ENCODE data around the gene KCNJ16. TPM values are rescaled to one million over a fixed set of nuclear protein-coding genes. Genes with fewer than 3 reads are reported as not detected.

KCNJ16 gene
- total RNA-seq, 2 experiments from 2014 or later: not detected

GRCh38 chr17:70168044-70168976 lies 93.3 kb downstream of the KCNJ16 start:
- H3K4me1 Mint-ChIP-seq (ENCODE audit: low read depth): peaks cover 15% of the 10 kb centered on the region
- ATAC-seq (peak; percentile 47), DNase-seq (peak; percentile 38)
- ChIA-PET CTCF (interaction anchor here (2.1 kb wide), 1 partner anchor 561 kb away, joined by 8 read pairs; no protein-coding TSS in a partner anchor), POLR2A (no interaction called here)
- no peaks in the 10 kb centered on the region for H3K36me3 Mint-ChIP-seq (ENCODE audit: low read depth)
- H3K4me3 Mint-ChIP-seq: peak overlapping the region; percentile 49
- no peaks in the 10 kb centered on the region for H3K9me3 Mint-ChIP-seq (ENCODE audit: insufficient read depth)
- H3K27me3 Mint-ChIP-seq (ENCODE audit: low read depth): peaks cover 51% of the 10 kb centered on the region
- no peak overlapping the region for H3K27ac Mint-ChIP-seq

GRCh38 chr17:70168977-70169708 lies 94.1 kb downstream of the KCNJ16 start, which contains the start of gene KCNJ2:
Gene KCNJ2, plus strand, starts transcription at chr17:70169532. Its CDS starts 5,508 bp downstream, at chr17:70175040.
- Mint-ChIP-seq H3K4me3 (peak within 1 kb of the TSS; percentile 49), H3K4me1 (ENCODE audit: low read depth) (peaks cover 15% of the 10 kb centered on the region), H3K27ac (no peak within 1 kb of the TSS), H3K27me3 (ENCODE audit: low read depth) (peaks cover 51% of the 10 kb centered on the region), H3K36me3 (ENCODE audit: low read depth) (no peaks in the 10 kb centered on the region), H3K9me3 (ENCODE audit: insufficient read depth) (no peaks in the 10 kb centered on the region)
- peak; percentile 73 for DNase-seq
- ATAC-seq: peak; percentile 97
- ChIA-PET POLR2A (no interaction called here), CTCF (no interaction called here)

- ChIA-PET CTCF (no interaction called here), POLR2A (no interaction called here)
- DNase-seq (no peak), ATAC-seq (no peak)
- peaks cover 51% of the 10 kb centered on the region for H3K27me3 Mint-ChIP-seq (ENCODE audit: low read depth)
- H3K27ac Mint-ChIP-seq: no peak overlapping the region
- peaks cover 15% of the 10 kb centered on the region for H3K4me1 Mint-ChIP-seq (ENCODE audit: low read depth)
- H3K36me3 Mint-ChIP-seq (ENCODE audit: low read depth): no peaks in the 10 kb centered on the region
- H3K4me3 Mint-ChIP-seq: peak overlapping the region; percentile 23
- H3K9me3 Mint-ChIP-seq (ENCODE audit: insufficient read depth): no peaks in the 10 kb centered on the region
Observed at GRCh38 chr17:70169709-70170597, 94.9 kb downstream of the KCNJ16 start.

GRCh38 chr17:70171159-70171558 lies 96.1 kb downstream of the KCNJ16 start:
- no peaks in the 10 kb centered on the region for H3K36me3 Mint-ChIP-seq (ENCODE audit: low read depth)
- no peak for ATAC-seq
- no peak overlapping the region for H3K4me3 Mint-ChIP-seq
- no peaks in the 10 kb centered on the region for H3K9me3 Mint-ChIP-seq (ENCODE audit: insufficient read depth)
- peaks cover 49% of the 10 kb centered on the region for H3K27me3 Mint-ChIP-seq (ENCODE audit: low read depth)
- peaks cover 15% of the 10 kb centered on the region for H3K4me1 Mint-ChIP-seq (ENCODE audit: low read depth)
- CTCF ChIA-PET: no interaction called here
- POLR2A ChIA-PET: interaction anchor here (0.6 kb wide), 1 partner anchor 570 kb away, joined by 3 read pairs; no protein-coding TSS in a partner anchor
- no peak overlapping the region for H3K27ac Mint-ChIP-seq
- DNase-seq: no peak

- CTCF ChIA-PET: no interaction called here
- DNase-seq (no peak), ATAC-seq (no peak)
- Mint-ChIP-seq H3K27me3 (ENCODE audit: low read depth) (peaks cover 43% of the 10 kb centered on the region), H3K4me3 (no peak overlapping the region), H3K36me3 (ENCODE audit: low read depth) (no peaks in the 10 kb centered on the region), H3K9me3 (ENCODE audit: insufficient read depth) (no peaks in the 10 kb centered on the region), H3K4me1 (ENCODE audit: low read depth) (peaks cover 15% of the 10 kb centered on the region), H3K27ac (no peak overlapping the region)
- POLR2A ChIA-PET: no interaction called here
Observed at GRCh38 chr17:70172449-70172848, 97.4 kb downstream of the KCNJ16 start.

GRCh38 chr17:70172923-70173322 lies 97.9 kb downstream of the KCNJ16 start:
- Mint-ChIP-seq H3K4me1 (ENCODE audit: low read depth) (peaks cover 15% of the 10 kb centered on the region), H3K9me3 (ENCODE audit: insufficient read depth) (no peaks in the 10 kb centered on the region), H3K4me3 (no peak overlapping the region), H3K36me3 (ENCODE audit: low read depth) (no peaks in the 10 kb centered on the region), H3K27me3 (ENCODE audit: low read depth) (peaks cover 39% of the 10 kb centered on the region), H3K27ac (no peak overlapping the region)
- DNase-seq (no peak), ATAC-seq (no peak)
- CTCF ChIA-PET: no interaction called here
- POLR2A ChIA-PET: no interaction called here

GRCh38 chr17:70173681-70174080 lies 98.7 kb downstream of the KCNJ16 start:
- ATAC-seq (no peak), DNase-seq (no peak)
- H3K4me3 Mint-ChIP-seq: no peak overlapping the region
- peaks cover 9% of the 10 kb centered on the region for H3K4me1 Mint-ChIP-seq (ENCODE audit: low read depth)
- H3K27ac Mint-ChIP-seq: no peak overlapping the region
- ChIA-PET POLR2A (no interaction called here), CTCF (no interaction called here)
- H3K36me3 Mint-ChIP-seq (ENCODE audit: low read depth): no peaks in the 10 kb centered on the region
- H3K27me3 Mint-ChIP-seq (ENCODE audit: low read depth): peaks cover 32% of the 10 kb centered on the region
- H3K9me3 Mint-ChIP-seq (ENCODE audit: insufficient read depth): no peaks in the 10 kb centered on the region

GRCh38 chr17:70181376-70181775 lies 106.4 kb downstream of the KCNJ16 start:
- POLR2A ChIA-PET: no interaction called here
- Mint-ChIP-seq H3K4me3 (no peak overlapping the region), H3K27ac (no peak overlapping the region), H3K36me3 (ENCODE audit: low read depth) (no peaks in the 10 kb centered on the region), H3K9me3 (ENCODE audit: insufficient read depth) (no peaks in the 10 kb centered on the region), H3K27me3 (ENCODE audit: low read depth) (peaks cover 4% of the 10 kb centered on the region), H3K4me1 (ENCODE audit: low read depth) (no peaks in the 10 kb centered on the region)
- CTCF ChIA-PET: no interaction called here
- DNase-seq (no peak), ATAC-seq (no peak)

GRCh38 chr17:70181866-70182265 lies 106.8 kb downstream of the KCNJ16 start:
- POLR2A ChIA-PET: no interaction called here
- peaks cover 4% of the 10 kb centered on the region for H3K27me3 Mint-ChIP-seq (ENCODE audit: low read depth)
- H3K9me3 Mint-ChIP-seq (ENCODE audit: insufficient read depth): no peaks in the 10 kb centered on the region
- H3K4me3 Mint-ChIP-seq: no peak overlapping the region
- no peaks in the 10 kb centered on the region for H3K36me3 Mint-ChIP-seq (ENCODE audit: low read depth)
- no peak overlapping the region for H3K27ac Mint-ChIP-seq
- CTCF ChIA-PET: no interaction called here
- DNase-seq: no peak
- no peak for ATAC-seq
- H3K4me1 Mint-ChIP-seq (ENCODE audit: low read depth): no peaks in the 10 kb centered on the region

- H3K4me3 Mint-ChIP-seq: no peak overlapping the region
- ChIA-PET POLR2A (no interaction called here), CTCF (no interaction called here)
- no peaks in the 10 kb centered on the region for H3K36me3 Mint-ChIP-seq (ENCODE audit: low read depth)
- H3K27me3 Mint-ChIP-seq (ENCODE audit: low read depth): no peaks in the 10 kb centered on the region
- H3K9me3 Mint-ChIP-seq (ENCODE audit: insufficient read depth): no peaks in the 10 kb centered on the region
- no peaks in the 10 kb centered on the region for H3K4me1 Mint-ChIP-seq (ENCODE audit: low read depth)
- DNase-seq (no peak), ATAC-seq (no peak)
- no peak overlapping the region for H3K27ac Mint-ChIP-seq
Observed at GRCh38 chr17:70183508-70183907, 108.5 kb downstream of the KCNJ16 start.

- no peak for ATAC-seq
Observed at GRCh38 chr17:70184207-70184606, 109.2 kb downstream of the KCNJ16 start.

More at GRCh38 chr17:70184207-70184606, 109.2 kb downstream of the KCNJ16 start:
- POLR2A ChIA-PET: no interaction called here
- DNase-seq: no peak
- Mint-ChIP-seq H3K36me3 (ENCODE audit: low read depth) (no peaks in the 10 kb centered on the region), H3K9me3 (ENCODE audit: insufficient read depth) (no peaks in the 10 kb centered on the region), H3K27me3 (ENCODE audit: low read depth) (no peaks in the 10 kb centered on the region), H3K27ac (no peak overlapping the region), H3K4me3 (no peak overlapping the region), H3K4me1 (ENCODE audit: low read depth) (no peaks in the 10 kb centered on the region)
- CTCF ChIA-PET: no interaction called here
